HL-60 (cell line): Measurements from ENCODE around the gene TM4SF1.
A peak's percentile ranks its signal among the peaks of the same experiment; 100 is the strongest.

Experiments
- CTCF ChIP-seq: IDR thresholded peaks from one replicate; pipeline ENCODE4 v1.5.1; 2011; ENCODE audit warnings: low read length, control low read depth, inconsistent platforms; ENCODE audit not compliant: insufficient read depth
- GABPA ChIP-seq: IDR thresholded peaks from 2 replicates; pipeline ENCODE4 v1.6.1; 2012; ENCODE audit warnings: low read depth
- POLR2AphosphoS5 ChIP-seq: IDR thresholded peaks from 2 replicates; pipeline ENCODE4 v1.6.1; 2012; ENCODE audit warnings: low read depth
- REST ChIP-seq: IDR thresholded peaks from 2 replicates; pipeline ENCODE4 v1.6.1; 2012; ENCODE audit warnings: low read depth; ENCODE audit not compliant: insufficient replicate concordance

DNA sequence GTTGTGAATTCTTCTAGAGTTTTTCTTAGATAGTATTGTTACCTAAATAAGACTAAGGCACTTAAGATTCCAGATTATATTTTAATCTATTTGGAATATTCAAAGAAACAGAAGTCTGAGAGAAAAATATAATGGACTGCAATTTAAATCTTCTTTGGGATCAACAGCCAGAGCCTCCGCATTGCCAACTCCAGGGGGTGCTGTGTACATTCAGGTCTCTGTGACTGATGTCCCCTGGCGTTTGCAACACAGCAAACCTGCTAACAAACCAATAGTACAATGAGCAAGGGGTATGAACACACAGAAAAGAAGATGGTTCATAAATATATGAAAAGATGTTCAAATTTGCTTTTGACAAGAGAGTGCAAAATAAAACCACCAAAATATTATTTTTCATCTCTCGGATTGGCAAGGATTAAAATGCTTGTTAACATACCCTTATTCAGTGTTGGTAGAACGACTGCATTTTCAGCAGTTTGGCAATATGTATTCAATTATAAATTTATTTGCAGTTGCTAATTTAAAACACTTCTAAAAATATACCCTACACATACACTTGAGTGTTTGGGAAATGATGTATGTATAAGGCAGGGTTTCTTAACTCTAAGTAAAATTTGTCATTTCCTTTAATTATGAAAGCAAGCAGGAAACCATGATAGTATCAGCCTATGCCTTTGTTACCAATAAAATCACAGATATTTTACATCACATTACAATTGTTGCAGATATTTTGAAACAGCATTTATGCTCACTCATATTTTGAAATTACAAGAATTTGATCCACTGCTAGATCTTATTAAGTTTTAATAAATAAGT lies 16.1 kb upstream of the TM4SF1 start:
- TF ChIP-seq POLR2AphosphoS5 (no peak), CTCF (peak; percentile 72), REST (no peak), GABPA (no peak)
